GM19351 (cell line): Measurements from ENCODE around the gene KCNAB2.

ENCODE experiments used
- ATAC-seq: cut with Tn5 transposase; IDR thresholded peaks from one replicate; pipeline ENCODE4 v1.9.1; 2021; ENCODE audit warnings: mild to moderate bottlenecking, moderate library complexity; ENCODE audit not compliant: unreplicated experiment

KCNAB2 gene

GRCh38 chr1:6045561-6045960 is at the start of gene KCNAB2:
KCNAB2 (plus strand) TSS chr1:6045888; CDS start chr1:6051537, 5,649 bp downstream.
- no peak for ATAC-seq

- no peak for ATAC-seq
Observed at GRCh38 chr1:5996641-5997270, 48.9 kb upstream of the KCNAB2 start.

- no peak for ATAC-seq
Observed at GRCh38 chr1:5997316-5997715, 48.4 kb upstream of the KCNAB2 start.

- ATAC-seq, result no peak
Observed at GRCh38 chr1:5998051-5998905, 47.4 kb upstream of the KCNAB2 start.

- no peak for ATAC-seq
Observed at GRCh38 chr1:5998906-5999301, 46.8 kb upstream of the KCNAB2 start.

- no peak for ATAC-seq
Observed at GRCh38 chr1:5999711-6000443, 45.8 kb upstream of the KCNAB2 start.

GRCh38 chr1:6000444-6001288 is 45.0 kb upstream of the KCNAB2 start:
- ATAC-seq, result no peak

- no peak for ATAC-seq
Observed at GRCh38 chr1:6001992-6002576, 43.6 kb upstream of the KCNAB2 start.

- ATAC-seq, result no peak
Observed at GRCh38 chr1:6002714-6003501, 42.8 kb upstream of the KCNAB2 start.

GRCh38 chr1:6003568-6004411 is 41.9 kb upstream of the KCNAB2 start:
- ATAC-seq, result no peak

GRCh38 chr1:6004412-6005123 is 41.1 kb upstream of the KCNAB2 start:
- ATAC-seq, result no peak

- no peak for ATAC-seq
Observed at GRCh38 chr1:6005276-6005917, 40.3 kb upstream of the KCNAB2 start.

GRCh38 chr1:6006882-6007281 is 38.8 kb upstream of the KCNAB2 start:
- no peak for ATAC-seq

- no peak for ATAC-seq
Observed at GRCh38 chr1:6007318-6008083, 38.2 kb upstream of the KCNAB2 start.

- ATAC-seq, result no peak
Observed at GRCh38 chr1:6008084-6008415, 37.6 kb upstream of the KCNAB2 start.

- ATAC-seq, result no peak
Observed at GRCh38 chr1:6008696-6009095, 37.0 kb upstream of the KCNAB2 start.
